Stimulated activated naive B cell treated with anti-CD40 and anti-IgM and Interleukin-4, amounts not matched to agents 10 μg/mL and 1 μg/mL and 100 μg/mL, for 72 hours (primary cell): ENCODE data around the gene LRRC17.

Source experiments
- ATAC-seq, 2 donors: fragments of 150-1000 bp; cut with Tn5 transposase; replicated peaks; 2 replicates each; pipeline ENCODE4 v1.10.0; 2021; ENCODE audit warnings: moderate library complexity in 1 of 2
- DNase-seq: peaks from one replicate; pipeline ENCODE4 v3.0.0; 2021
- H3K27ac Mint-ChIP-seq: one replicate; pipeline ENCODE4 v1.8.0; 2022; ENCODE audit warnings: mild to moderate bottlenecking, mixed read lengths
- H3K27me3 Mint-ChIP-seq, 2 donors: one replicate each; pipeline ENCODE4 v1.8.0; 2022; ENCODE audit warnings: mixed read lengths in 2 of 2
- H3K36me3 Mint-ChIP-seq, 2 donors: one replicate each; pipeline ENCODE4 v1.8.0; 2022; ENCODE audit warnings: mixed read lengths in 2 of 2, mild to moderate bottlenecking in 1 of 2
- H3K4me1 Mint-ChIP-seq, 2 donors: one replicate each; pipeline ENCODE4 v1.8.0; 2022; ENCODE audit warnings: mixed read lengths in 2 of 2, mild to moderate bottlenecking in 1 of 2
- H3K4me3 Mint-ChIP-seq, 2 donors: one replicate each; pipeline ENCODE4 v1.8.0; 2022; ENCODE audit warnings: mild to moderate bottlenecking in 2 of 2, mixed read lengths in 2 of 2, moderate library complexity in 1 of 2
- H3K9me3 Mint-ChIP-seq, 2 donors: one replicate each; pipeline ENCODE4 v1.8.0; 2022; ENCODE audit warnings: mixed read lengths in 2 of 2, mild to moderate bottlenecking in 1 of 2

LRRC17 gene

DNA sequence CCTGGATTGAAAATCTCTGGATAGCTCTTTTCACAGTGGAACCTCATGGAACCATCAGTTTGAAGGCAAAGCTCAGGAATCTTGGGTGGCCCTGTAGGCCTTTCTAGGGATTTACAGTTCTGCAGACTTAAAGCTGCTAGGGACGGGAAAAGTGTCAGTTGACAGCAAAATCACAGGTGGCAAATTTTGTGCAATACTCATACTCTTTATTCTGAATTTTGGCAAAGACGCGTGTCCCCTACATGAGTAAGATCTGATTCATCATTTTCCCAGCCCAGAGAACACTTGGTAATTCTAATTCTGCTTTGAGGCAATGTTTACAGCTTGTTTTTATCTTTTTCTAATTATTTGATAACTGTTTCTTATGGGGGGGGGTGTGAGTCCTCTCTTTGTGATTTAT lies 3.6 kb downstream of the LRRC17 start:
- no peaks in the 10 kb centered on the region for H3K36me3 Mint-ChIP-seq
- DNase-seq = no peak
- H3K27ac Mint-ChIP-seq = no peak overlapping the region
- no peaks in the 10 kb centered on the region for H3K9me3 Mint-ChIP-seq
- ATAC-seq = no peak
- no peaks in the 10 kb centered on the region for H3K27me3 Mint-ChIP-seq
- no peak overlapping the region for H3K4me3 Mint-ChIP-seq
- H3K4me1 Mint-ChIP-seq = peaks cover 1 to 7% of the 10 kb centered on the region in 2 donors

DNA sequence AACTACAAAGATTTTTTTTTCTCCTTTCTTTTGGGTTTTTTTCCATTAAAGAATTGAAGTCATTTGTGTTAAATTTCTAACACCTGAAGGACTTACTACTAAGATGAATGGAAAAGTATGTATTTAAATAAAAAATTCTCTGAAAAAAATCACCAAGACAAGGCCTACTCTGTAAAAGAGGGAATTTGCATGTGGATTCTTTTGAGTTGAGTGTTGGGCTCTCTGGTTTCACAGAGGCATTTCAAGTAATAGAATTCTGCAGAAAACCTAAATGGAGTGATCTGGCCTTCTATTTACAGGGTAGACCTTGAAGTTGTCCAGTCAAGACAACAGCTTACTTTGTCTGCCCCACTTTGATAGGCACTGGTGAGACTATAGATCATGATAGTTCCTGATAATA lies 4.1 kb downstream of the LRRC17 start:
- H3K36me3 Mint-ChIP-seq = no peaks in the 10 kb centered on the region
- no peak overlapping the region for H3K27ac Mint-ChIP-seq
- no peaks in the 10 kb centered on the region for H3K27me3 Mint-ChIP-seq
- H3K4me1 Mint-ChIP-seq = peaks cover 1 to 7% of the 10 kb centered on the region in 2 donors
- no peak for ATAC-seq
- H3K4me3 Mint-ChIP-seq = no peak overlapping the region
- DNase-seq = no peak
- H3K9me3 Mint-ChIP-seq = no peaks in the 10 kb centered on the region

DNA sequence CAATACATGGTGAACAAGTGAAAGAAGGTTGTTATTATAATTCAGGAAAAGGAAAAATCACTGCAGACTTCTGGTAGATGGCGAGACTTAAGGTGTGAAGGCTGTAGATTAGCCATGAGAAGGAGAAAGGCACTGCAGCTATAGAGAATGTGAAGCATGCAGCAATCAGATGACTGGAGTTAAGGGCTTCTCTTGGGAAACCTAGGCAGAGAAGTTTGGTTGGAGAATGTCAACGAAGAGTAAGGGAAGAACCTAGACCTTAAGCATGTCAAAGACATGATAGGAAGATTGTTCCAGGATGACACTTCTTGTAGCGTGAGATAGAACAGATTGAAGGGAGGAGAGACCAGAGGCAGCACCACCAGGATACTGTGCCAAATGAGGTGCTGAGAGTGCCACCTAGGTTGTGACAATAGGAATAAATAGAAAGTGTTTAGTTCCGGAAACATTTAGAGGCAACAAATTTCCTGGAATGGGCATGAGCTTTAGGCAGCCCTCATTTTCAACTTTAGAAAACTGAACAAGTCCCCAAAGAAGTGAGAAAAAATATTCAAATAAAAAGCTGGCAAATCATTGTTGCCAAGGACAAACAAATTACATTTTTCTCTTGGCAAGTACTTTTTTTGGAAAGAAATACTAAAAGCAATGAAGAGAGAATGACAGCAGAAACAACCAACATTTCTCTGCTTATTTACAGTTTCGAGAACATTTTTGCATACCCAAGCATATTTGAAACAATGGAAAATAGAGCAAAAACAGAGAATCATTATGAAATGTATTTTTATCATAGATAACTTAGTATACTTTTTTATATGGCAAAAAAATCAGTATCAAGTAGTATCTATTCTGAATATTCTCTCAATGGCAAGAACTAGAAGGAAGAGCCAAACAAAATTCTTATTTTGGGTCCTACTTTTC lies 4.9 kb downstream of the LRRC17 start:
- Mint-ChIP-seq H3K27me3 (no peaks in the 10 kb centered on the region), H3K4me3 (no peak overlapping the region), H3K9me3 (no peaks in the 10 kb centered on the region), H3K27ac (no peak overlapping the region), H3K36me3 (no peaks in the 10 kb centered on the region), H3K4me1 (peaks cover 1 to 7% of the 10 kb centered on the region in 2 donors)
- ATAC-seq (no peak), DNase-seq (no peak)

DNA sequence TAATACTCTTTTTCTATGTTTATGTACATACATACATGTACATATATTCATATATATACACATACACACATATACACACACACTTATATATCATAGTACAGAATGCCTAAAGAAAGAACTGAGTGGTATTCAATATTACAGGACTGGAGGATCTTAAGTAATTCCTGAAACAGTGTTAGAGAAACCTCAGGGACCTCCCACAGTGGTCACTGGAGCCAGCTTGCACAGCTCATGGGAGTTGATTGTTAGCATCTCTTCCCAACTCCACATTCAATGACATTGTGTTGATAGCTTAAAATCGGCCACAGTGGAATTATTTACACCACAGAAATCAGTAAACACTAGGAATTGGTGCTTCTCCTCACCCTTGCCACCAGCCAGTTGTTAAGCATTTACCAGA lies 6.0 kb downstream of the LRRC17 start:
- DNase-seq (no peak), ATAC-seq (no peak)
- no peak overlapping the region for H3K4me3 Mint-ChIP-seq
- H3K27me3 Mint-ChIP-seq = no peaks in the 10 kb centered on the region
- no peaks in the 10 kb centered on the region for H3K9me3 Mint-ChIP-seq
- no peaks in the 10 kb centered on the region for H3K4me1 Mint-ChIP-seq
- no peaks in the 10 kb centered on the region for H3K36me3 Mint-ChIP-seq
- no peak overlapping the region for H3K27ac Mint-ChIP-seq

DNA sequence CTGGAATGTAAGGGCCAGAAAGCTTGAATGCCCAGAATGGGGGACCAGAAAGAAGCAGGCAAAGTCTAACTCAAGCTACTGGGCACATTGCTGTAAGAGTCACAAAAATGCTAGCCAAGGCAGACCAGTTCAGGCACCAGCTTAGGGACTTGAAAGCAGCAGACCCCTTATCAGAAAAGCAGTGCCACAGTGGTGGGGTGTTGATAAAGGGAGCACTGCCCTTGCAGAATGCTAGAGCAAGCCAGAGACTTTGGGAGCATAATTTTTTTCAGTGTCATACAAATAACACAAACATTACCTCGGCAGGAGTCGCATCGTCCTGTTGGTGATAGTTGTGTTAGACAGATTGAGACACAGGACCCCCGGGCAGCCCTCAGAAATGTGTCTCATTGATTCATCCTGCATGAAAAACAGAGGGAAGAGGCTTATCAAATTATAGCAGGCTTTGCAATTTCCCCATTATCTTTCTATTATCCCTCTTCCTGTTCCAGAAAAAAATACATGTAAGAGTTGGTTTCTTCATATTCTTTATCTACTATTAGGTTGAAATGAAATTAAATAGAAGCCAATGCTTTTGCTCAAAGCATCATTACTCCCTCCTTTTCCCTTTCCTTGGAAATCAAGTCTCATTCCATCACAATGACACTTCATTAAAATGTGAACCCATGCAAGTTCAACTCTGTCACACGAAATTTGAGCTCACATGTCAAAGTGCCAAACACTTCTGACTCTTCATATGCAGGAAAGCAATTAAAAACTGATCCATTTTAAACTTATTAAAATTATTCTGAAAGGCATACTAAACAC lies 13.4 kb downstream of the LRRC17 start:
- no peaks in the 10 kb centered on the region for H3K9me3 Mint-ChIP-seq
- peaks cover 0 to 3% of the 10 kb centered on the region in 2 donors for H3K36me3 Mint-ChIP-seq
- no peaks in the 10 kb centered on the region for H3K4me1 Mint-ChIP-seq
- no peaks in the 10 kb centered on the region for H3K27me3 Mint-ChIP-seq
- DNase-seq = no peak
- no peak for ATAC-seq
- H3K27ac Mint-ChIP-seq = no peak overlapping the region
- H3K4me3 Mint-ChIP-seq = no peak overlapping the region

DNA sequence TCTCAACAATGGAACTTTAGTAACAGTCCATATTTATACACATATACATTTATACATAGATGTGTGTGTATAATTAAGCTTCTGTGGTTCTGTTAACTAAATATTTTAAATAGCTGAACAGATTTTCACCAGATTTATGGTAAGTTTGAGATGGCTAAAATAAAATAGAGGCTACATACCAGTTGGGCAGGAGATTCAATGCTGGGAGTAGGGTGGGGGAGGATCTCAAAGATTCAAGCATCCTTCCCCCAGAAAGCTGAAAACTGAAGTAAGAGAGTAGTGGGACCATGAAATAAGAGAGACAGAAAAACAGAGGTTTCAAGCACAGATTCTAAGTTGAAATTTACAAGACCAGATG lies 14.0 kb downstream of the LRRC17 start:
- Mint-ChIP-seq H3K9me3 (no peaks in the 10 kb centered on the region), H3K4me1 (no peaks in the 10 kb centered on the region), H3K4me3 (no peak overlapping the region), H3K27ac (no peak overlapping the region), H3K36me3 (peaks cover 0 to 3% of the 10 kb centered on the region in 2 donors), H3K27me3 (no peaks in the 10 kb centered on the region)
- ATAC-seq = no peak
- DNase-seq = no peak

DNA sequence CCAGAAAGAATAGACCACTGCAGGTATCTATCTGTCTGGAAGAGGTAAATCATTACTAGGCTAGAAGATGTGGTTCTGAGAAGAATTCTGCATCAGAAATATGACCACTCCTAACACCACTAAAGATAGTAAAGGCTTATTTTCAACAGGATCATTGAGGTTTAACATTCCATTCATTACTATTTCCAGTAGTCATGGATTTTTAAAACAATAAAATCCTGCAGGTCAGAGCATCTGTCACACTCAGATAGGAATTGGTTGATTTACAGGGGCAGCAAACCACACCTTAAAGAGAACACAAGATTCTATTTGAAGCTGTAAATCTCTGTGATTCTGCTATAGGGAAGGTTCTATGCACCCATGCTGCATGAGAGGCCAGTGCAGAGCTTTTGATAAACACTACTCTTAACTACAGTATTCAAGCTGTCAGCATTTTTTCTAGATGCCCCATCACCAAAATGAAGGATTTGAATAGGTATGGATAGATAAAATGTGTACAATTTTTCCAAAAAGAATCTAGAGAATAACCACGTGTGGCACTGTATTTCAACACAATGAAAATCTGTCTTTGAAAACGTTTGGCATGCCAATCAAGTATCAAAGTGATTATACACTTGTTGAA lies 14.6 kb downstream of the LRRC17 start:
- H3K9me3 Mint-ChIP-seq = no peaks in the 10 kb centered on the region
- H3K36me3 Mint-ChIP-seq = peaks cover 0 to 3% of the 10 kb centered on the region in 2 donors
- no peak overlapping the region for H3K4me3 Mint-ChIP-seq
- no peak overlapping the region for H3K27ac Mint-ChIP-seq
- no peaks in the 10 kb centered on the region for H3K27me3 Mint-ChIP-seq
- DNase-seq = no peak
- H3K4me1 Mint-ChIP-seq = no peaks in the 10 kb centered on the region
- no peak for ATAC-seq

DNA sequence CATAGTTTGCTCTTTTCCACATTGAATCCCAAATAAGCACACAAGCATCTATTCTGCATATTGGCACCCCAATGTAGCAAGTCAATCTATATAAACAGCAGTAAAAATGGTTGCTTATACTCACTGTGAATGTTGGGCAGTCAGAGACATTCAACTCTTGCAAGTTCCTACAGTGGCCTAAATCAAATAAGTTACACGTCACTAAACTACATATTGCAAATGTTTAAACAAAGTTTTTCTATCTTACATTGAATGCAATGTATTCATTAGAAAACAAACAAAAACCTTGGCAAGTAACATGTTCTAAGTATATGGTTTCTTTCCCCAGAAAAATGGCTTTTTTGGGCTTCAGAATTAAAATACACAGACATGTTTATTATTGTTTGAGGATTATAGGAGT lies 19.0 kb downstream of the LRRC17 start:
- Mint-ChIP-seq H3K36me3 (no peaks in the 10 kb centered on the region), H3K27ac (no peak overlapping the region), H3K4me3 (no peak overlapping the region), H3K27me3 (no peaks in the 10 kb centered on the region), H3K4me1 (no peaks in the 10 kb centered on the region), H3K9me3 (no peaks in the 10 kb centered on the region)
- ATAC-seq = no peak
- DNase-seq = no peak

DNA sequence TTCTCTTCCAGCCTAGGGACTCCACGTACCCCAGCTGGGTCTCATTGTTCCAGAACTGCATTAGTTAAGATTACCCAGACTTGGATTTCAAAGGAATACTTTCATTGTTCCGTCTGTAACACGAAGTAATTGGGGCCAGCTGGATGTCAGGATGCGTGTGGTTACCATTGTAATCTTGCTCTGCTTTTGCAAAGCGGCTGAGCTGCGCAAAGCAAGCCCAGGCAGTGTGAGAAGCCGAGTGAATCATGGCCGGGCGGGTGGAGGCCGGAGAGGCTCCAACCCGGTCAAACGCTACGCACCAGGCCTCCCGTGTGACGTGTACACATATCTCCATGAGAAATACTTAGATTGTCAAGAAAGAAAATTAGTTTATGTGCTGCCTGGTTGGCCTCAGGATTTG lies 21.0 kb downstream of the LRRC17 start:
- Mint-ChIP-seq H3K36me3 (no peaks in the 10 kb centered on the region), H3K4me3 (no peak overlapping the region), H3K27me3 (no peaks in the 10 kb centered on the region), H3K27ac (no peak overlapping the region), H3K4me1 (no peaks in the 10 kb centered on the region), H3K9me3 (no peaks in the 10 kb centered on the region)
- DNase-seq (no peak), ATAC-seq (no peak)

DNA sequence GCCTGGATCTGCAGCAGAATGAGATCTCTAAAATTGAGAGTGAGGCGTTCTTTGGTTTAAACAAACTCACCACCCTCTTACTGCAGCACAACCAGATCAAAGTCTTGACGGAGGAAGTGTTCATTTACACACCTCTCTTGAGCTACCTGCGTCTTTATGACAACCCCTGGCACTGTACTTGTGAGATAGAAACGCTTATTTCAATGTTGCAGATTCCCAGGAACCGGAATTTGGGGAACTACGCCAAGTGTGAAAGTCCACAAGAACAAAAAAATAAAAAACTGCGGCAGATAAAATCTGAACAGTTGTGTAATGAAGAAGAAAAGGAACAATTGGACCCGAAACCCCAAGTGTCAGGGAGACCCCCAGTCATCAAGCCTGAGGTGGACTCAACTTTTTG lies 21.4 kb downstream of the LRRC17 start:
- H3K9me3 Mint-ChIP-seq = no peaks in the 10 kb centered on the region
- no peaks in the 10 kb centered on the region for H3K27me3 Mint-ChIP-seq
- H3K4me3 Mint-ChIP-seq = no peak overlapping the region
- no peak overlapping the region for H3K27ac Mint-ChIP-seq
- H3K36me3 Mint-ChIP-seq = no peaks in the 10 kb centered on the region
- ATAC-seq (no peak), DNase-seq (no peak)
- no peaks in the 10 kb centered on the region for H3K4me1 Mint-ChIP-seq

DNA sequence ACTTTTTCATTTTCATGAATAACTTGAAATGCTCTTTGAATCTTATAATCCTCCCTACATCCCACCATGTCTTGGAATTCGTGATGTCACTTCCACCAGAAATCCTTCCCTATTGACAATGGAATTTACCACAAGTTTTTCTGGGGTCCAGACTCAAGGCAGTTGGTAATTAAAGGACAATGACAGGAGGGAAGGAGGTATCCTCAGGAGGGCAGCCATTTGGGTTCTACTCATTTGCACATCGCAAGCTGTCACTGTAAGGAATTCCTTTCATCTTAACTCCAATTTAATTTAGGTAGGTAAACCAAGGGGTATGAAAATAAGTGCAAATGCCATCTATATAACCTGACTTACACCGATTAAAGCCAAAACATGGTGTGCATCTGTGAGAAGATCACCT lies 21.9 kb downstream of the LRRC17 start:
- no peaks in the 10 kb centered on the region for H3K36me3 Mint-ChIP-seq
- ATAC-seq (no peak), DNase-seq (no peak)
- no peaks in the 10 kb centered on the region for H3K9me3 Mint-ChIP-seq
- H3K4me1 Mint-ChIP-seq = no peaks in the 10 kb centered on the region
- no peak overlapping the region for H3K27ac Mint-ChIP-seq
- no peaks in the 10 kb centered on the region for H3K27me3 Mint-ChIP-seq
- no peak overlapping the region for H3K4me3 Mint-ChIP-seq

DNA sequence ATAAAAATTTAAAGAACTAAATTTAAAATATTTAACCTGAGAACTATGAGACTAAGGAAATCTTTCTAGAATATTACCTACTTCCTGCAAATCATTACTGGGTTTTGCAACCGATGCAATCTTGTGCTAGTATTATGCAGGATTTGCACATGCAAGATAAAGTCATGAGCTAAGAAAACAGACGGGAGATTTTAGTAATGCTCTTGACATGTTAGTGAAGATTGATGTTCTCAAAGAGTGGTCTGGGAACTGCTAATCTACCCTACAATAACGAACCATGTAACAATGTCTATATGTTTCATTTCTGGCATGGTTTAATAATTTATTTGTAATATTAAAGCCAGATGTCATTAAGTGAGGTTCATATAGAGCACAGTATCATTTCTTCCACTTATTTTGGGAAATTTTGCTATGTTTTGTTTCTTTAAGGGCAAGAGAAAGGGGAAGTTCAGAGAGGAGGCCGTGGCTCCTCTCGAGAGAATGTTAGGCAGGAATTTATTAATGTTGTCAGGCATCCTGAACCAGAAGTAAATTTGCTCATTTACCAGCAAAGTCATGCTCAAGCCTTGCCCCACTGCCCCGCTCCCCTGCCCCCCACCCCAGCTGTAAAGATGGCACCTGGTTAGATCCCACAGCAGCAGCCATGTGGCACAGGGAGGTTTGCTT lies 22.8 kb downstream of the LRRC17 start:
- no peak for DNase-seq
- Mint-ChIP-seq H3K27ac (no peak overlapping the region), H3K4me3 (no peak overlapping the region), H3K36me3 (no peaks in the 10 kb centered on the region), H3K4me1 (no peaks in the 10 kb centered on the region), H3K27me3 (no peaks in the 10 kb centered on the region), H3K9me3 (no peaks in the 10 kb centered on the region)
- ATAC-seq = no peak

DNA sequence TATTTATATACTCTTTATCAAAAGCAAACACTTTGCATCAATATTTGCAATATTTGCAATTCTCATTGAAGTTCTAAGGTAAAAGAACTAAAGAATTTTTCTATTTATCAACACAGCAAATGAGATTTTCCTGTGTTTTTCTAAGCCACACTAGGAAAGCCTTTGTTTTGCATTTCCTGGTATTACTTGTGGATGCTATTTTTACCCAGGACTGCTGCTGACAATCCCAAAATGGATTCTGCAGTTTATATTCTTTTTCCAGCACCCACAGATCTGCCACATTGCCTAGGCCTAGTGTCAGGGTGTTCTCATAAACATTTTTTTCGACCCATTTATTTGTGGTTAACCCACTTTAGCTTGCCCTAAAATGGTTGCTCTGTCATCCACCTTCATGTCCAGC lies 25.9 kb downstream of the LRRC17 start:
- no peaks in the 10 kb centered on the region for H3K27me3 Mint-ChIP-seq
- H3K36me3 Mint-ChIP-seq = no peaks in the 10 kb centered on the region
- H3K9me3 Mint-ChIP-seq = no peaks in the 10 kb centered on the region
- no peaks in the 10 kb centered on the region for H3K4me1 Mint-ChIP-seq
- ATAC-seq = no peak
- DNase-seq = no peak
- no peak overlapping the region for H3K4me3 Mint-ChIP-seq
- no peak overlapping the region for H3K27ac Mint-ChIP-seq

DNA sequence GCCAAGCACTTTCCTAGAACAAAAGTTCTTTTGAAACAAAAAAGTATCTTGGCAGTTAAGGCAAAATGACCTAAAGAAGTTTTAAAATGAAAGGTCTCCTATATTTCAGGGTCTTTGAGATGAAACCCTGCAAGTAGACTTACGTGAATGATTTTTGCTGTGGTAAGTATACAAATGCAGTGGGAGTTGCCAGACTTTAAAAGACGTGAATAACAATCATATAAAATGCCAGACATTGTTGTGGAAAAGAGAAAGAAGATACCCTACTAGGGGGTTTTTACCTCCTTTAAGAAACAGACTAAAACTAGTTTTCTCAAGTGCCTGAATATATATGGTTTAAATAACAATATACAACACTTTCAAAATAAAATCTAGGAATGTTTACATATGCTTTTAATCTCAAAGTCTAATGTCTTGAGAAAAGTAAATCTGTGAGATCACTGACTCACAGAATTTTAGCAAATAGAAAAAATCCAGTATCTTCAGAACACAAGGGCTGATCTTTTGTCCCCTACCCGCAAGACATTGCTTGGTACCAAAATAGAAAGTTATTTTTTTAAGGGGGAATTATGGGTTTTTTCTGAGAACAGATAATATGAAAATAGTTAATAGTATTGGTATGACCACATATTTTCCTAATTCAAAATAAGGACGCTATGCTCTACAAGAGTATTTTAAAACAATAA lies 29.5 kb downstream of the LRRC17 start:
- H3K4me3 Mint-ChIP-seq = no peak overlapping the region
- H3K27me3 Mint-ChIP-seq = no peaks in the 10 kb centered on the region
- no peak overlapping the region for H3K27ac Mint-ChIP-seq
- ATAC-seq (no peak), DNase-seq (no peak)
- H3K4me1 Mint-ChIP-seq = no peaks in the 10 kb centered on the region
- no peaks in the 10 kb centered on the region for H3K9me3 Mint-ChIP-seq
- H3K36me3 Mint-ChIP-seq = no peaks in the 10 kb centered on the region
